MM.1S (cell line): ENCODE results near the gene BAG5.

Source experiments
- DNase-seq: peaks from one replicate; pipeline ENCODE4 v3.0.0-alpha.2; 2015
- H2AFZ ChIP-seq: fragments of 300-600 bp; sonication (generic); 2 replicates; pipeline ENCODE4 v1.6.0; 2016; ENCODE audit warnings: antibody characterized with exemption, low read length
- H3F3A ChIP-seq: fragments of 300-600 bp; sonication (generic); 2 replicates; pipeline ENCODE4 v1.6.1; 2016; ENCODE audit warnings: mild to moderate bottlenecking, antibody characterized with exemption, low read length, moderate library complexity, mixed read lengths; ENCODE audit not compliant: insufficient read depth
- H3K27ac ChIP-seq: fragments of 300-600 bp; sonication (generic); 2 replicates; pipeline ENCODE4 v1.5.1; 2016; ENCODE audit warnings: mild to moderate bottlenecking, low read length
- H3K27me3 ChIP-seq: fragments of 300-600 bp; sonication (generic); replicated peaks from 2 replicates; pipeline ENCODE4 v1.6.0; 2016; ENCODE audit warnings: low read length; ENCODE audit not compliant: insufficient read depth
- H3K36me3 ChIP-seq: fragments of 300-600 bp; sonication (generic); replicated peaks from 2 replicates; pipeline ENCODE4 v1.6.1; 2016; ENCODE audit warnings: mild to moderate bottlenecking, low read length, mixed read lengths; ENCODE audit not compliant: insufficient read depth
- H3K4me1 ChIP-seq: fragments of 300-600 bp; sonication (generic); 2 replicates; pipeline ENCODE4 v1.6.1; 2016; ENCODE audit warnings: low read length, mixed read lengths
- H3K4me2 ChIP-seq: fragments of 300-600 bp; sonication (generic); 2 replicates; pipeline ENCODE4 v1.6.0; 2016; ENCODE audit warnings: low read depth, low read length
- H3K4me3 ChIP-seq: fragments of 300-600 bp; sonication (generic); 2 replicates; pipeline ENCODE4 v1.5.1; 2016; ENCODE audit warnings: low read length, mixed read lengths
- H3K79me2 ChIP-seq: fragments of 300-600 bp; sonication (generic); 2 replicates; pipeline ENCODE4 v1.6.1; 2016; ENCODE audit warnings: mixed run types, low read length, mixed read lengths
- H3K9ac ChIP-seq: fragments of 300-600 bp; sonication (generic); 2 replicates; pipeline ENCODE4 v1.6.1; 2016; ENCODE audit warnings: low read length, mixed read lengths
- H3K9me2 ChIP-seq: fragments of 300-600 bp; sonication (generic); replicated peaks from 2 replicates; pipeline ENCODE4 v1.6.1; 2016; ENCODE audit warnings: mild to moderate bottlenecking, low read length, mixed read lengths; ENCODE audit not compliant: insufficient read depth
- H3K9me3 ChIP-seq: fragments of 300-600 bp; sonication (generic); replicated peaks from 2 replicates; pipeline ENCODE4 v1.6.1; 2016; ENCODE audit warnings: mild to moderate bottlenecking, low read length, mixed read lengths; ENCODE audit not compliant: insufficient read depth
- H4K20me1 ChIP-seq: fragments of 300-600 bp; sonication (generic); 2 replicates; pipeline ENCODE4 v1.6.1; 2016; ENCODE audit warnings: mild to moderate bottlenecking, low read length, moderate library complexity, mixed read lengths; ENCODE audit not compliant: insufficient read depth
- EZH2 ChIP-seq: fragments of 300-600 bp; sonication (generic); optimal IDR thresholded peaks from 2 replicates; pipeline ENCODE3; 2017; ENCODE audit warnings: low read depth, mild to moderate bottlenecking, antibody characterized with exemption, low read length, mixed read lengths
- EZH2phosphoT487 ChIP-seq: fragments of 300-600 bp; sonication (generic); IDR thresholded peaks from 2 replicates; pipeline ENCODE4 v1.6.1; 2018; ENCODE audit warnings: antibody characterized with exemption, low read length
- TF ChIP-seq, protein P1 (sequence below): fragments of 300-600 bp; sonication (generic); IDR thresholded peaks from 2 replicates; pipeline ENCODE4 v1.5.1; 2016; ENCODE audit warnings: antibody characterized with exemption, low read length, mixed read lengths

Gene BAG5

GRCh38 chr14:103584326-103584915, 22.0 kb upstream of the BAG5 start:
- no peak overlapping the region for H3K27ac ChIP-seq
- DNase-seq, result no peak
- H3K36me3 ChIP-seq, result no peaks in the 10 kb centered on the region
- H3K27me3 ChIP-seq, result no peaks in the 10 kb centered on the region
- TF ChIP-seq EZH2phosphoT487, result no peak
- TF ChIP-seq, protein P1, sequence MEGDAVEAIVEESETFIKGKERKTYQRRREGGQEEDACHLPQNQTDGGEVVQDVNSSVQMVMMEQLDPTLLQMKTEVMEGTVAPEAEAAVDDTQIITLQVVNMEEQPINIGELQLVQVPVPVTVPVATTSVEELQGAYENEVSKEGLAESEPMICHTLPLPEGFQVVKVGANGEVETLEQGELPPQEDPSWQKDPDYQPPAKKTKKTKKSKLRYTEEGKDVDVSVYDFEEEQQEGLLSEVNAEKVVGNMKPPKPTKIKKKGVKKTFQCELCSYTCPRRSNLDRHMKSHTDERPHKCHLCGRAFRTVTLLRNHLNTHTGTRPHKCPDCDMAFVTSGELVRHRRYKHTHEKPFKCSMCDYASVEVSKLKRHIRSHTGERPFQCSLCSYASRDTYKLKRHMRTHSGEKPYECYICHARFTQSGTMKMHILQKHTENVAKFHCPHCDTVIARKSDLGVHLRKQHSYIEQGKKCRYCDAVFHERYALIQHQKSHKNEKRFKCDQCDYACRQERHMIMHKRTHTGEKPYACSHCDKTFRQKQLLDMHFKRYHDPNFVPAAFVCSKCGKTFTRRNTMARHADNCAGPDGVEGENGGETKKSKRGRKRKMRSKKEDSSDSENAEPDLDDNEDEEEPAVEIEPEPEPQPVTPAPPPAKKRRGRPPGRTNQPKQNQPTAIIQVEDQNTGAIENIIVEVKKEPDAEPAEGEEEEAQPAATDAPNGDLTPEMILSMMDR, result no peak
- TF ChIP-seq EZH2, result no peak
- no peak overlapping the region for H3K4me2 ChIP-seq
- no peaks in the 10 kb centered on the region for H3F3A ChIP-seq
- no peaks in the 10 kb centered on the region for H3K4me1 ChIP-seq
- H3K9me2 ChIP-seq, result no peaks in the 10 kb centered on the region
- H3K79me2 ChIP-seq, result no peaks in the 10 kb centered on the region
- H3K4me3 ChIP-seq, result no peak overlapping the region
- H3K9me3 ChIP-seq, result no peaks in the 10 kb centered on the region
- H4K20me1 ChIP-seq, result no peaks in the 10 kb centered on the region
- no peak overlapping the region for H3K9ac ChIP-seq
- no peak overlapping the region for H2AFZ ChIP-seq

DNA sequence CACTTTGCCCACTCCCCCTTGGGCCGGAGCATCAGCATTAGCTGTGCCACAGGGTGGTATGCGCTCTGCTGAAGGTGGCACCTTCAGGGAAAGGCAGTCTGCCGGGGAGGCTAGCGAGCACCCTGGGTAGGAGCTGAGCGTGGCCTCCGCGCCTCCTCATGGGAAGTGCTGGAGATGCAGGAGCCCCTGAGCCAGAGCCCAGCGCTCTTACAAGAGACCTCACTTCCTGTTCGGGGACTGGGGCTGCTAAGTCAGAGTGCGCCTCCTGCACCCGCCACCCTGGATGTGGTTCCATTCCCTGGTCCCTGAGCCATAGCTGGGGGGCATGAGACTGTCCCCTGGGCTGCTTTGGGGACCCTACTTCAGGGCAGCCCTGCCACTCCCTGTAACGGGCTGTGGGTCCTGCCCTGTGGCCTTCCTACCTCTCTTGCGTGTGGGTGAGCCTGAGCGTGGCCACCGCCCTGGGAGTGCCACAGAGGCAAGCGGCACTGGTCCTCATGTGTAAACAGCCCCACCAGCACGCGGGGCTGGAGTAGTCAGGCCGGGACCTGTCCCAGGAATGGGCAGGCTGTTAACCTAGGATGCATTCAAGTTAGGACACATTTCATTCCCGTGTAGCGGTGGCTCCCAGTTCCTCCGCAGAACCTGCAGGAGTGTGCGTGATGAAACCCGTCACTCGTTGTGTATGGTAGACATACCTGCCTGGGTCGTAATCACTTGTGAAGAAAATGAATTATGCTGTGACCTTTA, 19.7 kb upstream of the BAG5 start:
- TF ChIP-seq EZH2phosphoT487, result no peak
- TF ChIP-seq, protein P1, result no peak
- no peak for TF ChIP-seq EZH2
- Histone ChIP-seq H3K4me2 (no peak overlapping the region), H3K27ac (no peak overlapping the region), H3K36me3 (no peaks in the 10 kb centered on the region), H3K9me3 (no peaks in the 10 kb centered on the region), H3K9ac (no peak overlapping the region), H4K20me1 (no peaks in the 10 kb centered on the region), H3K27me3 (no peaks in the 10 kb centered on the region), H3K79me2 (no peaks in the 10 kb centered on the region), H3K9me2 (no peaks in the 10 kb centered on the region), H3F3A (no peaks in the 10 kb centered on the region), H3K4me3 (no peak overlapping the region), H2AFZ (no peak overlapping the region), H3K4me1 (no peaks in the 10 kb centered on the region)
- no peak for DNase-seq

DNA sequence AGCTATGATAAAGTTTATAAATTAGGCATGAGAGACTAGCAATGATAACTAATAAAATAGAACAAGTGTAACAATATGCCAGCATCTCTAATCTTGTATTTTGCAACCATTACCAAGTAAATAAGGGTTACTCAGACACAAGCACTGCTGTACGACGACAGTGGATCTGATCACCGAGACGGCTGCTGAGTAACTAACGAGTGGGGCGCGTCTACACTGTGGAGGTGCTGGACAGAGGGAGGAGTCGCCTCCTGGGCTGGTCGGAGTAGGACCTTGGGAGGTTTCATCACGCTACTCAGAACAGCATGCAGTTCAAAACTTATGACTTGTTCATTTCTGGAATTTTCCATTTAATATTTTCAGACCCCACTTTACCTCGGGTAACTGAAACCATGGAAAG, 18.7 kb upstream of the BAG5 start:
- H3K9me2 ChIP-seq, result no peaks in the 10 kb centered on the region
- H3F3A ChIP-seq, result no peaks in the 10 kb centered on the region
- H3K4me1 ChIP-seq, result no peaks in the 10 kb centered on the region
- H3K4me3 ChIP-seq, result no peak overlapping the region
- H3K36me3 ChIP-seq, result no peaks in the 10 kb centered on the region
- H3K4me2 ChIP-seq, result no peak overlapping the region
- no peaks in the 10 kb centered on the region for H3K9me3 ChIP-seq
- no peak overlapping the region for H3K27ac ChIP-seq
- no peaks in the 10 kb centered on the region for H3K79me2 ChIP-seq
- no peak overlapping the region for H2AFZ ChIP-seq
- no peak overlapping the region for H3K9ac ChIP-seq
- TF ChIP-seq EZH2phosphoT487 (no peak), EZH2 (no peak)
- TF ChIP-seq, protein P1, result no peak
- H4K20me1 ChIP-seq, result no peaks in the 10 kb centered on the region
- no peak for DNase-seq
- no peaks in the 10 kb centered on the region for H3K27me3 ChIP-seq
